SK-N-MC (cell line): ENCODE data around the gene G6PC2.

ENCODE experiments used
- EZH2 ChIP-seq: fragments of 200-600 bp; sonication (generic); IDR thresholded peaks from one replicate; pipeline ENCODE4 v1.6.1; 2017; ENCODE audit warnings: antibody characterized with exemption
- POLR2AphosphoS5 ChIP-seq: IDR thresholded peaks from 2 replicates; pipeline ENCODE4 v1.6.1; 2012; ENCODE audit warnings: mild to moderate bottlenecking, low read depth, low read length, borderline replicate concordance

GRCh38 chr2:168912466-168912865 lies 11.4 kb downstream of the G6PC2 start:
- no peak for TF ChIP-seq EZH2
- no peak for TF ChIP-seq POLR2AphosphoS5
